ENCODE data around the gene RALGPS2.

GRCh38 chr1:178939338-178940067 is 214.5 kb downstream of the RALGPS2 start:
- TF ChIP-seq, protein P1, sequence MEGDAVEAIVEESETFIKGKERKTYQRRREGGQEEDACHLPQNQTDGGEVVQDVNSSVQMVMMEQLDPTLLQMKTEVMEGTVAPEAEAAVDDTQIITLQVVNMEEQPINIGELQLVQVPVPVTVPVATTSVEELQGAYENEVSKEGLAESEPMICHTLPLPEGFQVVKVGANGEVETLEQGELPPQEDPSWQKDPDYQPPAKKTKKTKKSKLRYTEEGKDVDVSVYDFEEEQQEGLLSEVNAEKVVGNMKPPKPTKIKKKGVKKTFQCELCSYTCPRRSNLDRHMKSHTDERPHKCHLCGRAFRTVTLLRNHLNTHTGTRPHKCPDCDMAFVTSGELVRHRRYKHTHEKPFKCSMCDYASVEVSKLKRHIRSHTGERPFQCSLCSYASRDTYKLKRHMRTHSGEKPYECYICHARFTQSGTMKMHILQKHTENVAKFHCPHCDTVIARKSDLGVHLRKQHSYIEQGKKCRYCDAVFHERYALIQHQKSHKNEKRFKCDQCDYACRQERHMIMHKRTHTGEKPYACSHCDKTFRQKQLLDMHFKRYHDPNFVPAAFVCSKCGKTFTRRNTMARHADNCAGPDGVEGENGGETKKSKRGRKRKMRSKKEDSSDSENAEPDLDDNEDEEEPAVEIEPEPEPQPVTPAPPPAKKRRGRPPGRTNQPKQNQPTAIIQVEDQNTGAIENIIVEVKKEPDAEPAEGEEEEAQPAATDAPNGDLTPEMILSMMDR (IDR thresholded peaks at IDR 0.05; ENCODE audit: control extremely low read depth in 1 of 3, insufficient read depth in 1 of 3, low read depth in 1 of 3, low read length in 3 of 3), result no peak
- TF ChIP-seq EZH2 (IDR thresholded peaks at IDR 0.05; ENCODE audit: low read depth, low read length, severe bottlenecking) (no peak), SP4 (IDR thresholded peaks at IDR 0.05; ENCODE audit: low read length) (no peak), CREB1 (IDR thresholded peaks at IDR 0.05) (no peak), SP1 (IDR thresholded peaks at IDR 0.05; ENCODE audit: low read depth, low read length) (no peak), TEAD4 (IDR thresholded peaks at IDR 0.05; ENCODE audit: low read depth, low read length) (no peak), CHD2 (IDR thresholded peaks at IDR 0.05; ENCODE audit: low read length) (no peak), EP300 (IDR thresholded peaks at IDR 0.05; ENCODE audit: borderline replicate concordance in 1 of 2, low read depth in 2 of 2, low read length in 2 of 2) (no peak)
